K562 (cell line): ENCODE results near the gene TEAD3. TPM values are rescaled to one million over a fixed set of nuclear protein-coding genes. Genes with fewer than 3 reads are reported as not detected.

Source experiments
- ATAC-seq: fragments of 200-7000 bp; cut with Tn5 transposase; 3 replicates; pipeline ENCODE4 v1.9.1; 2020; ENCODE audit warnings: moderate library complexity
- BruUV-seq: library from RNA; stranded (reverse); fragments of 400-500 nt; replicated peaks from 2 replicates; lab custom pipeline; 2021; lab: Mats Ljungman, UMichigan
- CTCF ChIA-PET: fragments of 300-600 bp; formaldehyde crosslinking; extraction: SDS; loops from one replicate; lab custom pipeline; 2021; ENCODE audit warnings: low intra/inter-chr PET ratio; lab: Yijun Ruan, JAX
- POLR2A ChIA-PET: fragments of 300-600, 350-650 bp; sonication (Branson Sonifier 250); formaldehyde crosslinking; extraction: SDS; loops from one replicate; lab custom pipeline; 2021; ENCODE audit warnings: antibody characterized with exemption, inconsistent platforms; lab: Yijun Ruan, JAX
- DNase-seq, 4 experiments: peaks; one replicate each; pipeline versions ENCODE4 v3.0.0 to v3.0.0-alpha.2; 2011 to 2018; ENCODE audit warnings: low spot score in 3 of 4, mixed read lengths in 3 of 4; ENCODE audit errors: extremely low read depth in 1 of 4
- FAIRE-seq: peaks from 2 replicates; lab custom pipeline; 2011; peaks lifted over from hg19 to GRCh38; lab: Jason Lieb, UNC
- H2AFZ ChIP-seq: 2 replicates; pipeline ENCODE4 v1.6.0; 2011; ENCODE audit warnings: low read depth, low read length, control low read depth, inconsistent platforms
- H3K27ac ChIP-seq: fragments of 200-600 bp; 3 replicates; pipeline ENCODE4 v1.8.0; 2011; ENCODE audit warnings: low read depth, mild to moderate bottlenecking, control low read depth, inconsistent platforms, low read length, moderate library complexity, mixed read lengths; ENCODE audit errors: extremely low read depth
- H3K27me3 ChIP-seq, 2 experiments: fragments of 300-600 bp in 1 of 2; 2 replicates in 1 of 2; 3 replicates in 1 of 2; pipeline versions ENCODE4 v1.6.0 to v1.8.0; 2011; ENCODE audit warnings: inconsistent platforms in 2 of 2, low read length in 2 of 2, mild to moderate bottlenecking in 1 of 2, mixed read lengths in 1 of 2, moderate library complexity in 1 of 2; ENCODE audit not compliant: control insufficient read depth in 2 of 2, insufficient read depth in 2 of 2
- H3K36me3 ChIP-seq: fragments of 300-600 bp; 3 replicates; pipeline ENCODE4 v1.8.0; 2011; ENCODE audit warnings: mild to moderate bottlenecking, low read length, inconsistent platforms; ENCODE audit not compliant: control insufficient read depth, insufficient read depth
- H3K4me1 ChIP-seq, 2 experiments: fragments of 200-600 bp in 1 of 2; replicated peaks in 1 of 2; 2 replicates in 1 of 2; 3 replicates in 1 of 2; pipeline versions ENCODE4 v1.5.1 to v1.8.0; 2011; ENCODE audit warnings: inconsistent platforms in 2 of 2, low read length in 2 of 2, mild to moderate bottlenecking in 1 of 2, mixed read lengths in 1 of 2, moderate library complexity in 1 of 2; ENCODE audit not compliant: control insufficient read depth in 2 of 2, insufficient read depth in 2 of 2
- H3K4me2 ChIP-seq: 2 replicates; pipeline ENCODE4 v1.6.1; 2011; ENCODE audit warnings: low read length, control low read depth, inconsistent platforms, mixed read lengths; ENCODE audit not compliant: insufficient read depth
- H3K4me3 ChIP-seq: fragments of 200-600 bp; sonication (generic), shearing (Covaris generic); 2 replicates; pipeline ENCODE4 v1.5.1; 2016; ENCODE audit warnings: control low read depth, inconsistent platforms
- H3K79me2 ChIP-seq: fragments of 200-600 bp; 3 replicates; pipeline ENCODE4 v1.8.0; 2011; ENCODE audit warnings: low read length, inconsistent platforms; ENCODE audit not compliant: control insufficient read depth, insufficient read depth
- H3K9ac ChIP-seq, 2 experiments: 2 replicates each; pipeline versions ENCODE4 v1.6.0 to v1.6.1; 2011; ENCODE audit warnings: low read depth in 2 of 2, low read length in 2 of 2, control low read depth in 1 of 2, inconsistent platforms in 1 of 2, mild to moderate bottlenecking in 1 of 2, mixed read lengths in 1 of 2; ENCODE audit not compliant: insufficient read depth in 1 of 2
- H3K9me1 ChIP-seq: one replicate; pipeline ENCODE4 v1.6.0; 2011; ENCODE audit warnings: inconsistent platforms, mild to moderate bottlenecking, low read length, moderate library complexity; ENCODE audit not compliant: control insufficient read depth, insufficient read depth
- H3K9me3 ChIP-seq: replicated peaks from 2 replicates; pipeline ENCODE4 v1.5.1; 2011; ENCODE audit warnings: low read depth, low read length, inconsistent platforms; ENCODE audit not compliant: control insufficient read depth, insufficient read depth
- H4K20me1 ChIP-seq: replicated peaks from 2 replicates; pipeline ENCODE4 v1.6.1; 2011; ENCODE audit warnings: low read length, inconsistent platforms, mixed read lengths; ENCODE audit not compliant: control insufficient read depth, insufficient read depth
- CHD7 ChIP-seq: fragments of 200-600 bp; sonication (generic); IDR thresholded peaks from one replicate; pipeline ENCODE4 v1.6.1; 2012; ENCODE audit warnings: mild to moderate bottlenecking, low read depth, low read length, inconsistent platforms
- E2F4 ChIP-seq: sonication (generic); formaldehyde crosslinking; IDR thresholded peaks from 2 replicates; pipeline ENCODE4 v1.8.0; 2022; ENCODE audit warnings: mild to moderate bottlenecking, low read depth, missing genetic modification reagents
- HNRNPLL ChIP-seq: fragments of 200-400 bp; formaldehyde crosslinking; IDR thresholded peaks from 2 replicates; pipeline ENCODE4 v1.6.1; 2017; ENCODE audit warnings: low read length, low read depth, mild to moderate bottlenecking; ENCODE audit not compliant: poor library complexity, severe bottlenecking
- HNRNPUL1 ChIP-seq: fragments of 200-400 bp; formaldehyde crosslinking; IDR thresholded peaks from 2 replicates; pipeline ENCODE4 v1.6.1; 2017; ENCODE audit warnings: low read length
- POLR2G ChIP-seq: fragments of 200-400 bp; formaldehyde crosslinking; IDR thresholded peaks from 2 replicates; pipeline ENCODE4 v1.6.1; 2017; ENCODE audit warnings: low read depth, mild to moderate bottlenecking, antibody characterized with exemption, low read length, moderate library complexity
- USF1 ChIP-seq: sonication (generic); formaldehyde crosslinking; IDR thresholded peaks from 2 replicates; pipeline ENCODE4 v1.9.0; 2022; ENCODE audit warnings: mild to moderate bottlenecking, missing genetic modification reagents
- ZNF57 ChIP-seq: fragments of 450-650 bp; formaldehyde crosslinking; IDR thresholded peaks from 2 replicates; pipeline ENCODE4 v1.4.0; 2020; ENCODE audit warnings: mild to moderate bottlenecking, moderate library complexity
- WGBS: fragments of 100-300 bp; shearing (Covaris generic); methylation state at CpG from one replicate; pipeline ENCODE4 v1.1.6; 2016; ENCODE audit warnings: low coverage, mixed read lengths; ENCODE audit not compliant: insufficient coverage; ENCODE audit errors: missing lambda C conversion rate; 5-methylcytosine and 5-hydroxymethylcytosine counted together
- in situ Hi-C: fragments of 300-500 bp; cut with MboI; formaldehyde crosslinking; loops from 4 replicates; pipeline ENCODE4 v1.15.0; 2018; ENCODE audit warnings: inconsistent platforms, mixed read lengths
- intact Hi-C: fragments of 100-400 bp; cut with micrococcal nuclease; formaldehyde crosslinking; loops from 2 replicates; pipeline ENCODE4 v1.14.2; 2022
- polyA plus RNA-seq, 8 experiments: library from polyadenylated mRNA; depleted of rRNA in 4 of 8; stranded (reverse) in 5 of 8; unstranded in 3 of 8; fragments of >200 nt; fragmentation: Nextera tagmentation in 2 of 8; fragmentation: Illumina TruSeq in 1 of 8; extraction: Ambion mirVana in 2 of 8; extraction: Trizol in 1 of 8; gene quantifications; 2 replicates each; pipeline versions ENCODE4 v1.2.1 to v1.2.3, GENCODE V29; 2011 to 2014; ENCODE audit warnings: inconsistent platforms in 1 of 8, missing spikeins in 1 of 8
- total RNA-seq, 7 experiments: library from RNA; depleted of rRNA in 6 of 7; stranded (reverse); fragments of >200 nt in 6 of 7; fragmentation: Illumina TruSeq in 2 of 7; extraction: Trizol in 2 of 7; gene quantifications; 2 replicates each; pipeline versions ENCODE4 v1.2.1 to v1.2.3, GENCODE V29; 2011 to 2021; ENCODE audit warnings: low replicate concordance in 1 of 7

TEAD3 gene
- total and polyA plus RNA-seq, 9 of the 15 experiments (the other 6 are each of a cell fraction or from before 2014, with no cell fraction given), result 0.63 to 13.2 (median 3.3) TPM

- peaks cover 13% of the 10 kb centered on the region; the same call in 1 of the 3 replicates for H3K36me3 ChIP-seq
- H3K9me3 ChIP-seq, result no peaks in the 10 kb centered on the region
- ChIA-PET CTCF (no interaction called here), POLR2A (interaction anchor here (0.6 to 4.5 kb wide), 4 partner anchors 9 to 230 kb away, joined by 3 to 34 read pairs (median 6); partner anchors contain the start of gene RPL10A)
- H4K20me1 ChIP-seq, result peaks cover 4% of the 10 kb centered on the region; the same call in 1 of the 2 replicates
- no peaks in the 10 kb centered on the region for H3K27me3 ChIP-seq
- no peak overlapping the region for H2AFZ ChIP-seq
- WGBS, result 70% methylated on average over 5 of the region's 5 CpGs
- ATAC-seq (no peak), DNase-seq (no peak), FAIRE-seq (no peak)
- H3K9me1 ChIP-seq, result no peaks in the 10 kb centered on the region
- H3K79me2 ChIP-seq, result no peaks in the 10 kb centered on the region
- H3K27ac ChIP-seq, result no peak overlapping the region
- H3K4me1 ChIP-seq, result peaks cover 0 to 25% of the 10 kb centered on the region in 2 experiments; a peak in 3 of 5 replicates
- no peak overlapping the region for H3K4me2 ChIP-seq
- intact Hi-C loops (no loop called here), in situ Hi-C loops (no loop called here)
- H3K4me3 ChIP-seq, result no peak overlapping the region
- H3K9ac ChIP-seq, result no peak overlapping the region
- no TSS peak for BruUV-seq
- TF ChIP-seq CHD7, result no peak
- TF ChIP-seq ZNF57 (CRISPR knock-in tag), result no peak
- no peak for TF ChIP-seq HNRNPUL1
- TF ChIP-seq HNRNPLL, result no peak
- no peak for TF ChIP-seq E2F4 (CRISPR knock-in tag)
- TF ChIP-seq POLR2G, result no peak
- TF ChIP-seq USF1 (CRISPR knock-in tag), result no peak
These were observed 19.2 kb downstream of the TEAD3 start for GRCh38 chr6:35477551-35478179.
